Activated CD4-positive, alpha-beta memory T cell treated with anti-CD3 and anti-CD28 coated beads for 36 hours (primary cell): ENCODE measurements around the gene GTF2E1. TPM values are rescaled to one million over a fixed set of nuclear protein-coding genes. Genes with fewer than 3 reads are reported as not detected.

Experiments used
- CTCF ChIA-PET: fragments of 350-600 bp; sonication (Branson Sonifier 250); formaldehyde crosslinking; loops from one replicate; lab custom pipeline; 2021; ENCODE audit warnings: antibody characterized with exemption, inconsistent platforms; lab: Charles Lee
- POLR2A ChIA-PET: fragments of 350-600 bp; sonication (Branson Sonifier 250); formaldehyde crosslinking; loops from one replicate; lab custom pipeline; 2021; ENCODE audit warnings: antibody characterized with exemption; lab: Charles Lee
- DNase-seq: peaks from one replicate; pipeline ENCODE4 v3.0.0-alpha.2; 2020
- H3K27ac Mint-ChIP-seq: one replicate; pipeline ENCODE4 v1.8.0; 2021; ENCODE audit warnings: mixed read lengths
- H3K27me3 Mint-ChIP-seq: one replicate; pipeline ENCODE4 v1.8.0; 2021; ENCODE audit warnings: mixed read lengths
- H3K36me3 Mint-ChIP-seq: one replicate; pipeline ENCODE4 v1.8.0; 2021; ENCODE audit warnings: mixed read lengths
- H3K4me1 Mint-ChIP-seq: one replicate; pipeline ENCODE4 v1.8.0; 2021; ENCODE audit warnings: low read depth, mixed read lengths
- H3K4me3 Mint-ChIP-seq: one replicate; pipeline ENCODE4 v1.8.0; 2021; ENCODE audit warnings: mild to moderate bottlenecking, mixed read lengths
- H3K9me3 Mint-ChIP-seq: one replicate; pipeline ENCODE4 v1.8.0; 2021; ENCODE audit warnings: mixed read lengths
- intact Hi-C: fragments of 100-400 bp; cut with micrococcal nuclease; formaldehyde crosslinking; loops from one replicate; pipeline ENCODE4 v1.15.1; 2023
- total RNA-seq, 2 experiments: library from RNA; stranded (reverse); gene quantifications; one replicate each; pipeline ENCODE4 v1.2.3, GENCODE V29; 2021

Gene GTF2E1
- total RNA-seq, 2 experiments from 2014 or later: 18.4 to 19.8 TPM

DNA sequence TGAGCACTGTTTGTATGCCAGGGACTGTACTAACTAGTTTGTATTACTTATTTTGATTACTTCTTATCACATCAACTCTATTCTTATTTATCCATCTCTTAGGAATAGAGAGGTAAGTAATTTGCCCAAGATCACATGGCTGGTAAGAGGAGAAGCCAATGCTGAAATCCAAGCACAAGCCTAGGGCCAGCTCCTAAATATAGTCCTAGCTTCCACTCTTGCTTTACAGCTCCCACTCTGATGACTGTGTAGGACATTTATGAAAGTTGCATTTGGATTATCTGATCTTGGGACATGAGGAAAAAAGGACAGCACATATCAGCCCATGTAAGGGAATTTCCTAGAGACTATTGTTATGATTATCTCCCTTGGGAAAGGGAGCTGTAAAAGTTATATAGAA is 58.1 kb downstream of the GTF2E1 start:
- H3K4me3 Mint-ChIP-seq: no peak overlapping the region
- CTCF ChIA-PET: interaction anchor here (1.2 to 1.4 kb wide), 3 partner anchors 9 to 242 kb away, joined by 4 to 8 read pairs (median 6); no protein-coding TSS in a partner anchor
- no peaks in the 10 kb centered on the region for H3K9me3 Mint-ChIP-seq
- H3K4me1 Mint-ChIP-seq: no peaks in the 10 kb centered on the region
- DNase-seq: no peak
- H3K27ac Mint-ChIP-seq: no peak overlapping the region
- POLR2A ChIA-PET: no interaction called here
- no peaks in the 10 kb centered on the region for H3K36me3 Mint-ChIP-seq
- intact Hi-C loops: no loop called here
- peaks cover 4% of the 10 kb centered on the region for H3K27me3 Mint-ChIP-seq

DNA sequence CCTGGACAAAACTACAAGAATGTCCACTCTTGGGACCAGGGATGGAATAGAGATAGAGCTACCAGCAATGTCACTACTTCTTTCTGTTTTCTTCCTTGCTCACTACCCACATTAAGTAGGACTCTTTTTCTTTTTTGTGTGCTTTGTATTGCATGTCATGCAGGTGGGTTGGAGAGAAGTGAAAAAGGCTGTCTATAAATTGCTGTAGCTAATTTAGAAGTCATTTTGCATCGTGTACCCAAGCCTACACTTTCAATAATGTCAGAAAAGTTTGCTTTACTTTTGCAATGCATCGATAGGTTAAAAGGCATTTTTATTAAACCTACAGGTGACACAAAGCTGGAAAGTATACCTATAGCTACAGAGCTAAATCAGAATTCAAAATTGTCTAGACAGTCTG is 58.9 kb downstream of the GTF2E1 start:
- no peak for DNase-seq
- intact Hi-C loops: no loop called here
- Mint-ChIP-seq H3K9me3 (no peaks in the 10 kb centered on the region), H3K36me3 (no peaks in the 10 kb centered on the region), H3K4me1 (no peaks in the 10 kb centered on the region), H3K27ac (no peak overlapping the region), H3K4me3 (no peak overlapping the region), H3K27me3 (peaks cover 4% of the 10 kb centered on the region)
- ChIA-PET POLR2A (no interaction called here), CTCF (interaction anchor here (1.2 to 1.4 kb wide), 4 partner anchors 8 to 243 kb away, joined by 4 to 8 read pairs (median 6); no protein-coding TSS in a partner anchor)

DNA sequence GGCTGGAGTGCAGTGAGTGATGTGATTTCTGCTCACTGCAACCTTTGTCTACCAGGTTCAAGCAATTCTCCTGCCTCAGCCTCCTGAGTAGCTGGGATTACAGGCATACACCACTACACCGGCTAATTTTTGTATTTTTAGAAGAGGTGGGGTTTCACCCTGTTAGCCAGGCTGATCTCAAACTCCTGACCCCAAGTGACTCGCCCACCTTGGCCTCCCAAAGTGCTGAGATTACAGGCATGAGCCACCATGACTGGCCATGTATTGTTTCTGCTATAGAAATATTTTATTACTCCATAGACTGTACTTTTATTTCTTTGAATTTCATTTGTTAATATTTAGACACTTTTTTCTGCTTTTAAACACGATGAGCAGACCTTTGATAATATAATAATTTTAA is 60.4 kb downstream of the GTF2E1 start:
- intact Hi-C loops: no loop called here
- Mint-ChIP-seq H3K36me3 (no peaks in the 10 kb centered on the region), H3K27ac (no peak overlapping the region), H3K27me3 (peaks cover 4% of the 10 kb centered on the region), H3K4me1 (no peaks in the 10 kb centered on the region), H3K9me3 (no peaks in the 10 kb centered on the region), H3K4me3 (no peak overlapping the region)
- DNase-seq: no peak
- CTCF ChIA-PET: interaction anchor here (1.1 to 1.5 kb wide), 2 partner anchors 8 to 10 kb away, joined by 5 read pairs; no protein-coding TSS in a partner anchor
- POLR2A ChIA-PET: no interaction called here

DNA sequence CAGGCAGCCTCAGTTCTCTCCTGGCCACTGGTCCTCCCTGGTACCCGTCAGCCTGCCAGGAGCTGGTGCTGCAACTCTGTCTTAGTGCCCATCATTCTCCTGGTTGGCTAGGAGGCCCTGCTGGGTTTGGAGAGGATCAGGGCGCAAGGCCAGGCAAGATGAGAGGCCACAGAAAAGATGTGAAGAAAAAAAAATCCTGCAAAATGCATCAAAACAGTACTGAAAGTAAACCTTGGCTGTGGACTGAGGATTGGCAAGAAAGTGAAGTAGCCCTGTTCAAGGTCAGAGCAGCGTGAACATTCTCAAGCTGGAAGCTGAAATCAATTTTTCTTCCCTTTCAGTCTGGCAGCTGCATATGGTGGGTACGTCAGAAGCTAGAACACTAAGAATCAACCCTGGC is 74.2 kb downstream of the GTF2E1 start:
- intact Hi-C loops: no loop called here
- no peak overlapping the region for H3K27ac Mint-ChIP-seq

DNA sequence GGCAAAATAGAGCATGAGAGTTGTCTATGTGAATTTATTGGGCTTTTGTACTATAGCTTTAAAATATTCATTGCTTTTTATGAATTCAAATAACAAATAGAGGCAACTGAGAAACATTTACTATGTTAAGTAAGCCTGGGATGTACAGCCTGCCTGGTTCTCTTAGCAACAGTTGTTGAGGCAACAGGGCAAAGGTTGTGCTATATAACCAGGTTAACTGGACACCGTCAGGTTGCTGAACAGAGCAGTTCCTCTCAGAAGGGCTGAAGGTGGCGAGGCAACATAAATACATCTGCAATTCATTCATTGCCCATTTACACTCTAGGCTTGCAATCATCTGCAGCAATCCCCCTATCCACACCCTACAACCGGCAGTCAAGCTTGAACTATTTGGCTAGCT is 78.2 kb downstream of the GTF2E1 start:
- H3K9me3 Mint-ChIP-seq: no peaks in the 10 kb centered on the region
- H3K36me3 Mint-ChIP-seq: no peaks in the 10 kb centered on the region
- no peak for DNase-seq
- no peak overlapping the region for H3K27ac Mint-ChIP-seq
- intact Hi-C loops: no loop called here
- POLR2A ChIA-PET: no interaction called here
- H3K4me1 Mint-ChIP-seq: no peaks in the 10 kb centered on the region
- H3K4me3 Mint-ChIP-seq: no peak overlapping the region
- CTCF ChIA-PET: interaction anchor here (1.8 kb wide), 1 partner anchor 26 kb away, joined by 7 read pairs; no protein-coding TSS in a partner anchor
- H3K27me3 Mint-ChIP-seq: peaks cover 5% of the 10 kb centered on the region

More for the DNA sequence above, 74.2 kb downstream of the GTF2E1 start:
- DNase-seq: no peak
- H3K4me1 Mint-ChIP-seq: no peaks in the 10 kb centered on the region
- no peaks in the 10 kb centered on the region for H3K9me3 Mint-ChIP-seq
- CTCF ChIA-PET: interaction anchor here (0.7 kb wide), 1 partner anchor 9 kb away, joined by 3 read pairs; no protein-coding TSS in a partner anchor
- POLR2A ChIA-PET: no interaction called here
- H3K36me3 Mint-ChIP-seq: no peaks in the 10 kb centered on the region
- peaks cover 11% of the 10 kb centered on the region for H3K27me3 Mint-ChIP-seq
- H3K4me3 Mint-ChIP-seq: no peak overlapping the region

DNA sequence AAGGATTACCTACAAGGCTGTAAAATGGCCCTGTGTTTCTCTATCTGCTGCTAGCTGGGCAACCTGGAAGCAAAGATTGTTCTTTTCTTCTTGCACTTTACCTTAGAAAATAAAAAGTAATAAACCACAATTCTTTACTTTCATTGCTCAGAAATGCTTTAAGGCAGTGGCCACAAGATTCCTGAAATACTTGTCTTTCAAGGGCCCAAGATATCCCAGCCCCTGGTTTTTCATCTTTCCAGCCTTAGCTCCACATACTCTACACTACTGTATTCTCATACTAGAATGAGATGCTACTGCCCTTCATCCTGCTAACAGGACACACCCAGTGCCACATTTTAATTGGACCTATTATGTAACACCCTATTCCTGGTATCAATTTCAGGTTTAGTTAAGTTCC is 78.9 kb downstream of the GTF2E1 start:
- Mint-ChIP-seq H3K9me3 (no peaks in the 10 kb centered on the region), H3K27ac (no peak overlapping the region), H3K36me3 (no peaks in the 10 kb centered on the region), H3K27me3 (peaks cover 5% of the 10 kb centered on the region), H3K4me1 (no peaks in the 10 kb centered on the region), H3K4me3 (no peak overlapping the region)
- intact Hi-C loops: no loop called here
- CTCF ChIA-PET: interaction anchor here (1.8 kb wide), 1 partner anchor 26 kb away, joined by 7 read pairs; no protein-coding TSS in a partner anchor
- POLR2A ChIA-PET: no interaction called here
- DNase-seq: no peak

DNA sequence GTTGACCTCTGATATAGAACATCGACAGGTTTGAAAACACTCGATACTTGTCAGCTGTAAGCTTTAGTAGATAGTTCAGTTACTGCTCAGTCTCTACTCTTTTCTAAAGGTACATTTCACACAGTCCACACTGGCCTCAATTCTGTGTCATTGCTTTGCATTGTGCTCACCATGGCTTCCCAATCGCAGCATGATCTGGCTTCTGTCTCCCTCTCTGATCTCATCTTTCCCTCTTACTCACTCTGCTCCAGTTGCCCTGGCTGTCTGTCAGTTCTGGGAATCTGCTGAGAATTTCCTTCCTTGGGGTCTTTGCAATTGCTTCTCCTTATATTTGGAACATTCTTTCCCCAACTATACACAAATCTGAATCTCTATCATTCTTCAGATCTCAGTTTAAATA is 80.6 kb downstream of the GTF2E1 start:
- POLR2A ChIA-PET: no interaction called here
- H3K27me3 Mint-ChIP-seq: peaks cover 5% of the 10 kb centered on the region
- intact Hi-C loops: no loop called here

DNA sequence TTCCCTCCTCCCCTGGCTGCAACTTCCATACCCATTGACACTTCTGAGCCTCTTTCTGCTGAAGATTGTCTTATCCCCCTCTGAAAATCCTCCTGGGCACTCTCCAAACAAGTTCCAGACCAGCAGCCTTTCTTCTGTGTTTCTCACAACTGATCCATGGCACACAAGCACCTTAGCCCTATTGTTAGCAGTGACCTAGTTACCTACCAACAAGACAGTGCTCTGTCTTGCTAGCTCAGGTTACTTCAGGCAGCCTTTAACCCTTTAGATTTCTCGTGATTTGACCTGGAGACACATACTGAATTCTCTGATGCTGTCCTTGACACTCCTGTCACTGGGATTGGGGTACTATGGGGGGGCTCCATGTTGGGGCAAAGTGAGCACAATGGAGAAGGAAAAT is 82.1 kb downstream of the GTF2E1 start:
- H3K36me3 Mint-ChIP-seq: no peaks in the 10 kb centered on the region
- no peaks in the 10 kb centered on the region for H3K9me3 Mint-ChIP-seq
- intact Hi-C loops: no loop called here
- H3K4me1 Mint-ChIP-seq: no peaks in the 10 kb centered on the region
- CTCF ChIA-PET: no interaction called here
- no peak for DNase-seq
- H3K27me3 Mint-ChIP-seq: peaks cover 5% of the 10 kb centered on the region
- H3K27ac Mint-ChIP-seq: no peak overlapping the region
- H3K4me3 Mint-ChIP-seq: no peak overlapping the region
- POLR2A ChIA-PET: no interaction called here

More for the DNA sequence above, 80.6 kb downstream of the GTF2E1 start:
- no peak overlapping the region for H3K4me3 Mint-ChIP-seq
- H3K9me3 Mint-ChIP-seq: no peaks in the 10 kb centered on the region
- H3K4me1 Mint-ChIP-seq: no peaks in the 10 kb centered on the region
- no peaks in the 10 kb centered on the region for H3K36me3 Mint-ChIP-seq
- DNase-seq: no peak
- CTCF ChIA-PET: no interaction called here
- H3K27ac Mint-ChIP-seq: no peak overlapping the region

DNA sequence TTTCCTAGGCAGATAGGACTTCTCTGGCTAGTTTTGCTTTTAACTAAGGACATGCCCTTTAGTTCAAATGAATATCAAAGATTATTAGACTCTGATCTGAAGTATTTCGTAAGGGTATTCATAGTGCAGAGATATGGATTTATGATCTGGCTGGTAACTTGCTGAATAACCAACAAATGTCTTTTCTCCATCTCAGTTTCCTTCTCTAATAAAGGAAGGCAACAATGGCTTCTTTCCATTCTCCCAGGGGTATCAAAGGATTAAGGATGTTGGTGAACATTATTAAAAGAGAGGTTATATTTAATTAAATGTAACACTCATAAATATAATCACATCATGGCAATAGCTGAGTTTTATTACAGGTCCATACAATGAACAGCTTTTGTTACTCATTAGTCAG is 86.3 kb downstream of the GTF2E1 start:
- ChIA-PET CTCF (no interaction called here), POLR2A (no interaction called here)
- intact Hi-C loops: no loop called here
- no peak for DNase-seq
- Mint-ChIP-seq H3K4me1 (no peaks in the 10 kb centered on the region), H3K27ac (no peak overlapping the region), H3K36me3 (no peaks in the 10 kb centered on the region), H3K4me3 (no peak overlapping the region), H3K9me3 (no peaks in the 10 kb centered on the region), H3K27me3 (peaks cover 3% of the 10 kb centered on the region)

DNA sequence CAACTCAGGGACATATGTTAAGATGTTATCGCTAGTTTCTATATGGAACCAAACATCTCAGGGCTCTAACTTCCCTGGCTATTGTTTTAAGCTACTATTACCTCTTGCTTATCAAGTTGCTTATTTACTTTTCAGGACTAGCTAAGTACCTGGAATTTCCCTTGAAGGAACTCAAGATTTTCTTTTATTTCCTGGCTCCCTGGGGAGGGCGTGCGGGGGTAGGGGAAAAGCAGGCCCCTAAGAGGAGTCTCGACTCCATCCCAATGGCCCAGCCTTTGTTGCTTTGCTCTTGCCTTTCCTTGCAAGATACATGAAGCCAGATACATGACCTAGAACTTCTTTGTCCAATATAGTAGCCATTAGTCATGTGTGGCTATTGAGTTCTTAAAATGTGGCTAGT is 88.5 kb downstream of the GTF2E1 start:
- no peak overlapping the region for H3K4me3 Mint-ChIP-seq

More for the DNA sequence above, 88.5 kb downstream of the GTF2E1 start:
- no peak for DNase-seq
- Mint-ChIP-seq H3K27ac (no peak overlapping the region), H3K9me3 (no peaks in the 10 kb centered on the region), H3K27me3 (peaks cover 2% of the 10 kb centered on the region), H3K36me3 (no peaks in the 10 kb centered on the region), H3K4me1 (no peaks in the 10 kb centered on the region)
- intact Hi-C loops: no loop called here
- CTCF ChIA-PET: no interaction called here
- POLR2A ChIA-PET: no interaction called here

Other genes with a start within 250 kb of the GTF2E1 start
- gene NDUFB4, start 146.4 kb upstream of the GTF2E1 start, total RNA-seq: 100 to 1,000 TPM; 130 to 143 TPM
- under 1 TPM in 1 of 2 experiments, not detected in 1; 0.12 TPM for gene HGD, start 60.5 kb upstream of the GTF2E1 start, total RNA-seq
- 10 to 100 TPM; 28.7 to 30.0 TPM for gene RABL3, start 228 bp upstream of the GTF2E1 start, total RNA-seq
- gene STXBP5L, start 165.5 kb downstream of the GTF2E1 start, total RNA-seq: not detected